MM.1S (cell line): ENCODE results near the gene TPX2.

Source experiments
- DNase-seq: peaks from one replicate; pipeline ENCODE4 v3.0.0-alpha.2; 2015
- H2AFZ ChIP-seq: fragments of 300-600 bp; sonication (generic); 2 replicates; pipeline ENCODE4 v1.6.0; 2016; ENCODE audit warnings: antibody characterized with exemption, low read length
- H3F3A ChIP-seq: fragments of 300-600 bp; sonication (generic); 2 replicates; pipeline ENCODE4 v1.6.1; 2016; ENCODE audit warnings: mild to moderate bottlenecking, antibody characterized with exemption, low read length, moderate library complexity, mixed read lengths; ENCODE audit not compliant: insufficient read depth
- H3K27ac ChIP-seq: fragments of 300-600 bp; sonication (generic); 2 replicates; pipeline ENCODE4 v1.5.1; 2016; ENCODE audit warnings: mild to moderate bottlenecking, low read length
- H3K27me3 ChIP-seq: fragments of 300-600 bp; sonication (generic); replicated peaks from 2 replicates; pipeline ENCODE4 v1.6.0; 2016; ENCODE audit warnings: low read length; ENCODE audit not compliant: insufficient read depth
- H3K36me3 ChIP-seq: fragments of 300-600 bp; sonication (generic); replicated peaks from 2 replicates; pipeline ENCODE4 v1.6.1; 2016; ENCODE audit warnings: mild to moderate bottlenecking, low read length, mixed read lengths; ENCODE audit not compliant: insufficient read depth
- H3K4me1 ChIP-seq: fragments of 300-600 bp; sonication (generic); 2 replicates; pipeline ENCODE4 v1.6.1; 2016; ENCODE audit warnings: low read length, mixed read lengths
- H3K4me2 ChIP-seq: fragments of 300-600 bp; sonication (generic); 2 replicates; pipeline ENCODE4 v1.6.0; 2016; ENCODE audit warnings: low read depth, low read length
- H3K4me3 ChIP-seq: fragments of 300-600 bp; sonication (generic); 2 replicates; pipeline ENCODE4 v1.5.1; 2016; ENCODE audit warnings: low read length, mixed read lengths
- H3K79me2 ChIP-seq: fragments of 300-600 bp; sonication (generic); 2 replicates; pipeline ENCODE4 v1.6.1; 2016; ENCODE audit warnings: mixed run types, low read length, mixed read lengths
- H3K9ac ChIP-seq: fragments of 300-600 bp; sonication (generic); 2 replicates; pipeline ENCODE4 v1.6.1; 2016; ENCODE audit warnings: low read length, mixed read lengths
- H3K9me2 ChIP-seq: fragments of 300-600 bp; sonication (generic); replicated peaks from 2 replicates; pipeline ENCODE4 v1.6.1; 2016; ENCODE audit warnings: mild to moderate bottlenecking, low read length, mixed read lengths; ENCODE audit not compliant: insufficient read depth
- H3K9me3 ChIP-seq: fragments of 300-600 bp; sonication (generic); replicated peaks from 2 replicates; pipeline ENCODE4 v1.6.1; 2016; ENCODE audit warnings: mild to moderate bottlenecking, low read length, mixed read lengths; ENCODE audit not compliant: insufficient read depth
- H4K20me1 ChIP-seq: fragments of 300-600 bp; sonication (generic); 2 replicates; pipeline ENCODE4 v1.6.1; 2016; ENCODE audit warnings: mild to moderate bottlenecking, low read length, moderate library complexity, mixed read lengths; ENCODE audit not compliant: insufficient read depth
- EZH2 ChIP-seq: fragments of 300-600 bp; sonication (generic); optimal IDR thresholded peaks from 2 replicates; pipeline ENCODE3; 2017; ENCODE audit warnings: low read depth, mild to moderate bottlenecking, antibody characterized with exemption, low read length, mixed read lengths
- EZH2phosphoT487 ChIP-seq: fragments of 300-600 bp; sonication (generic); IDR thresholded peaks from 2 replicates; pipeline ENCODE4 v1.6.1; 2018; ENCODE audit warnings: antibody characterized with exemption, low read length
- TF ChIP-seq, protein P1 (sequence below): fragments of 300-600 bp; sonication (generic); IDR thresholded peaks from 2 replicates; pipeline ENCODE4 v1.5.1; 2016; ENCODE audit warnings: antibody characterized with exemption, low read length, mixed read lengths

TPX2 gene

DNA sequence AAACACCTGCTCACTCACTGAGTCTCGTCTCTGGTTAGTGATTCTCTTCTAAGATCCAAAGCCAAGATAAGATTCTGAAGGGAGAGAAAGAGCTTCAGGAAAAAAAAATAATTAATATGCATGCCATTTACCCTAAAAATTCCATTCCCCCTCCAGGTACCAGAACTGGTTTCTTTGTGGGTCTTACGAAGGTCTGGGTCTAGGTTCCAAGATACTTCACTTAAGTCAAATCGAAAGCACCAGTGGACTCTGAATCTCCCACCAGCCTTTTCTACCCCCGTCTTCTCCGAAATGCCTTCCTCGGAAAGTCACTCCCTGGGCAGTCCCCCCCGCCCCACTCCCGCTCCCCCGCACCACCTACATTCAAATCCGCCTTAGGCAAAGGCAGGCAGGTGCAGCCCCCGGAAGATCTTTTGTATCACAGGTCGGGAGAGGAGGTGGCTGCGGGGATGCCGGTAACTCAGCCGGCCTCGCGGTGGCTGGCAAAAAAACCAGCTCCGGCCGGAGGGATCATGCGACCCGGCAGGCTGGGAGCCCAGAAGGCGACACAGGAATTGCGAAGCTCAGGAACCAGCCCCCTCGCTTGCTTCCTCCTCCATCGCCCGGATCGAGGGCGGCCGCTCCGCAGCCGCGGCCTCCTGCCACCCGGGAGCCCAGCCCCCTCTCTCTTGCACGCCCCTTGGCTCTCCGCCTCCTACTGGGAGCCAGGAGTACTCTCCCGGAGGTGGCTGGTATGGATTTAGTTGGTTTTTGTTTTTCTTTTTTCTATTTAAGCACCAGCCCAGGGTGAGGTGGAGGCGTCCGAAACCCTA is 16.6 kb upstream of the TPX2 start, which contains the start of gene BCL2L1:
TSS of gene BCL2L1 (minus strand) at position 612 of the 812 bp plus-strand sequence. CDS start 650 bp downstream, outside the sequence.
- Histone ChIP-seq H3K9me3 (no peaks in the 10 kb centered on the region), H3K27ac (peak within 1 kb of the TSS; percentile 99), H3K79me2 (peaks cover 59% of the 10 kb centered on the region), H3K9me2 (no peaks in the 10 kb centered on the region), H3K9ac (peak within 1 kb of the TSS; percentile 93), H3K4me2 (peak within 1 kb of the TSS; percentile 80), H3F3A (peaks cover 56% of the 10 kb centered on the region), H3K4me1 (no peaks in the 10 kb centered on the region), H3K36me3 (peaks cover 8% of the 10 kb centered on the region; the same call in 1 of the 2 replicates), H4K20me1 (no peaks in the 10 kb centered on the region), H2AFZ (peak within 1 kb of the TSS; percentile 87), H3K4me3 (peak within 1 kb of the TSS; percentile 94), H3K27me3 (no peaks in the 10 kb centered on the region)
- no peak for TF ChIP-seq EZH2
- TF ChIP-seq, protein P1, sequence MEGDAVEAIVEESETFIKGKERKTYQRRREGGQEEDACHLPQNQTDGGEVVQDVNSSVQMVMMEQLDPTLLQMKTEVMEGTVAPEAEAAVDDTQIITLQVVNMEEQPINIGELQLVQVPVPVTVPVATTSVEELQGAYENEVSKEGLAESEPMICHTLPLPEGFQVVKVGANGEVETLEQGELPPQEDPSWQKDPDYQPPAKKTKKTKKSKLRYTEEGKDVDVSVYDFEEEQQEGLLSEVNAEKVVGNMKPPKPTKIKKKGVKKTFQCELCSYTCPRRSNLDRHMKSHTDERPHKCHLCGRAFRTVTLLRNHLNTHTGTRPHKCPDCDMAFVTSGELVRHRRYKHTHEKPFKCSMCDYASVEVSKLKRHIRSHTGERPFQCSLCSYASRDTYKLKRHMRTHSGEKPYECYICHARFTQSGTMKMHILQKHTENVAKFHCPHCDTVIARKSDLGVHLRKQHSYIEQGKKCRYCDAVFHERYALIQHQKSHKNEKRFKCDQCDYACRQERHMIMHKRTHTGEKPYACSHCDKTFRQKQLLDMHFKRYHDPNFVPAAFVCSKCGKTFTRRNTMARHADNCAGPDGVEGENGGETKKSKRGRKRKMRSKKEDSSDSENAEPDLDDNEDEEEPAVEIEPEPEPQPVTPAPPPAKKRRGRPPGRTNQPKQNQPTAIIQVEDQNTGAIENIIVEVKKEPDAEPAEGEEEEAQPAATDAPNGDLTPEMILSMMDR = peak; percentile 64
- peak; percentile 80 for DNase-seq

DNA sequence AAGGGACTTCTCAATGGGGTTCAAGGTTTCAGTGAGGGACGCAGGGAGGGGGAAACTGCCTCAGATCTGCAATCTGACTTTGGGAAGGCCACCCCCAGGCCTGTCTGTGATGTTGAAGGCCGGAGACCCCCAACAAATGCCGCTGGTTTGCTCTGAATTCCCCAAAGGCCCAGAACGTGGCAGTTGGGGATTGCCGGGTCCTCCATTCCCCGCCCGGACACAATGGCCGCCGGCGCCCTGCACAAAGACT is 16.1 kb upstream of the TPX2 start:
- DNase-seq = no peak
- no peak for TF ChIP-seq EZH2phosphoT487
- TF ChIP-seq, protein P1 = no peak
- no peak for TF ChIP-seq EZH2
- Histone ChIP-seq H3K36me3 (peaks cover 8% of the 10 kb centered on the region; the same call in 1 of the 2 replicates), H3K9ac (peak overlapping the region; percentile 93), H3F3A (peaks cover 51% of the 10 kb centered on the region), H3K4me2 (peak overlapping the region; percentile 80), H3K27ac (peak overlapping the region; percentile 99), H3K4me3 (peak overlapping the region; percentile 94), H3K9me2 (no peaks in the 10 kb centered on the region), H4K20me1 (no peaks in the 10 kb centered on the region), H3K9me3 (no peaks in the 10 kb centered on the region), H2AFZ (peak overlapping the region; percentile 18; the same call in 1 of the 2 replicates), H3K27me3 (no peaks in the 10 kb centered on the region), H3K79me2 (peaks cover 54% of the 10 kb centered on the region), H3K4me1 (no peaks in the 10 kb centered on the region)

DNA sequence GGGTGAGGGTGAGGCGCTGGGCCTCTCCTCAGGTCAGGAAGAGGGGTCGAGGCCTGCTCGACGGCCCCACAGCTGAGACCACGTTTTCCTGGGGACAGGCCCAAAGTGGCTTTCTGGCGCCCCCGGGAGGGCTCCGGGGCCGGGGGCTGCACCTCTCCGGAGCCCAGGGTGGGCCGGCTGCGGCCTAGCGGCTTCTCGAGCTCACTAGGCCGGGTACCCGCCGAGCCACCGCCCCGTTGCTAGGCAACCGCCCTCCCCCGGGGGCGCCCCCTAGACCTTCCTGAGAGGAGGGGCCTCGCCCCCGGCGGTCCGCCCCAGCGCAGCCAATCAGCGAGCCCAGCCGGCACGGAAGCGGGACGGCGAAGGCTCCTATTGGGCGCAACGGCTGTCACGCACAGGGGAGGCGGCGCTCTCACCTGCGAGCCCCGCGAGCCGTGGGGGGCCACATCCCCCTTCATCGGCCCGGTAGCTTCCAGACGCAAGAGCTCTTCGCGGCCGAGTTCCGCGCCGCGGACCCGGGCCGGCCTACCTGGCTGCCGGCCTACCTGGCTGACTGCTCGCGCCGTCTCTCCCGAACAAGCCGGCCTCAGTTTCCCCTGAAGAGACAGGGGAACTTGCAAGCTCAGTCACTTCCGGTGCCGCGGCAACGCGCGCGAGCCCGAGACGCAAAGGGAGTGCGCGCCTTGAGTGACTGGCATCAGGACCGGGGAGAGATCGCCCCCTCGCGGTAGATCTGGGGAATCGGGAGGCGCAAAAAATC is 15.6 kb upstream of the TPX2 start:
- Histone ChIP-seq H3K27ac (peak overlapping the region; percentile 99), H3K27me3 (no peaks in the 10 kb centered on the region), H3K9ac (peak overlapping the region; percentile 93), H3F3A (peaks cover 48% of the 10 kb centered on the region), H2AFZ (peak overlapping the region; percentile 87), H3K4me2 (peak overlapping the region; percentile 80), H3K79me2 (peaks cover 49% of the 10 kb centered on the region), H3K9me3 (no peaks in the 10 kb centered on the region), H3K9me2 (no peaks in the 10 kb centered on the region), H3K36me3 (peaks cover 8% of the 10 kb centered on the region; the same call in 1 of the 2 replicates), H3K4me1 (no peaks in the 10 kb centered on the region), H4K20me1 (no peaks in the 10 kb centered on the region), H3K4me3 (peak overlapping the region; percentile 94)
- TF ChIP-seq EZH2 (no peak), EZH2phosphoT487 (no peak)
- TF ChIP-seq, protein P1 = peak; percentile 93
- peak; percentile 99 for DNase-seq
